OCI-LY1 (cell line): ENCODE data around the gene SYNGR4.

Experiments
- H2AFZ ChIP-seq: fragments of 200-600 bp; sonication (generic), shearing (Covaris generic); 2 replicates; pipeline ENCODE4 v1.6.0; 2014; ENCODE audit warnings: antibody characterized with exemption, mild to moderate bottlenecking, low read length
- H3F3A ChIP-seq: fragments of 200-600 bp; sonication (generic), shearing (Covaris generic); 2 replicates; pipeline ENCODE4 v1.6.0; 2014; ENCODE audit warnings: mild to moderate bottlenecking, antibody characterized with exemption, low read length, moderate library complexity; ENCODE audit not compliant: insufficient read depth
- H3K27ac ChIP-seq: fragments of 200-600 bp; sonication (generic); 2 replicates; pipeline ENCODE4 v1.5.1; 2014; ENCODE audit warnings: low read length, mixed run types, mild to moderate bottlenecking, low read depth; ENCODE audit not compliant: poor library complexity, severe bottlenecking
- H3K27me3 ChIP-seq: fragments of 200-600 bp; sonication (generic); 2 replicates; pipeline ENCODE4 v1.6.0; 2014; ENCODE audit warnings: antibody characterized with exemption, mild to moderate bottlenecking, low read length, moderate library complexity; ENCODE audit not compliant: insufficient read depth
- H3K36me3 ChIP-seq: fragments of 200-600 bp; sonication (generic); 2 replicates; pipeline ENCODE4 v1.6.1; 2014; ENCODE audit warnings: mild to moderate bottlenecking, antibody characterized with exemption, low read length, moderate library complexity, mixed read lengths; ENCODE audit not compliant: insufficient read depth
- H3K4me1 ChIP-seq: fragments of 200-600 bp; sonication (generic); 2 replicates; pipeline ENCODE4 v1.5.1; 2014; ENCODE audit warnings: mild to moderate bottlenecking, low read length, moderate library complexity; ENCODE audit not compliant: insufficient read depth, severe bottlenecking
- H3K4me2 ChIP-seq: fragments of 200-600 bp; sonication (generic), shearing (Covaris generic); 2 replicates; pipeline ENCODE4 v1.6.1; 2014; ENCODE audit warnings: low read length
- H3K4me3 ChIP-seq: fragments of 200-600 bp; sonication (generic); 2 replicates; pipeline ENCODE4 v1.5.1; 2014; ENCODE audit warnings: low read length, low read depth, mild to moderate bottlenecking, mixed read lengths; ENCODE audit not compliant: poor library complexity, severe bottlenecking
- H3K79me2 ChIP-seq: fragments of 200-600 bp; shearing (Covaris generic); 2 replicates; pipeline ENCODE4 v1.6.1; 2016; ENCODE audit warnings: mixed run types, low read length, mixed read lengths; ENCODE audit not compliant: insufficient read depth
- H3K9ac ChIP-seq: fragments of 200-600 bp; sonication (generic), shearing (Covaris generic); 2 replicates; pipeline ENCODE4 v1.6.1; 2014; ENCODE audit warnings: mild to moderate bottlenecking, low read length, mixed read lengths
- H3K9me2 ChIP-seq: fragments of 200-600 bp; sonication (generic), shearing (Covaris generic); 2 replicates; pipeline ENCODE4 v1.6.1; 2014; ENCODE audit warnings: low read depth, mild to moderate bottlenecking, low read length, mixed read lengths
- H3K9me3 ChIP-seq: fragments of 200-600 bp; shearing (Covaris generic); 2 replicates; pipeline ENCODE4 v1.6.1; 2014; ENCODE audit warnings: low read length, mixed read lengths
- H4K20me1 ChIP-seq: fragments of 200-600 bp; sonication (generic), shearing (Covaris generic); 2 replicates; pipeline ENCODE4 v1.6.0; 2016; ENCODE audit warnings: mild to moderate bottlenecking, low read length; ENCODE audit not compliant: insufficient read depth
- CTCF ChIP-seq: fragments of 200-600 bp; sonication (generic), shearing (Covaris generic); IDR thresholded peaks from 2 replicates; pipeline ENCODE4 v1.5.1; 2017; ENCODE audit warnings: mild to moderate bottlenecking, antibody characterized with exemption, low read length, moderate library complexity, mixed read lengths
- EZH2 ChIP-seq: fragments of 200-600 bp; sonication (generic), shearing (Covaris generic); IDR thresholded peaks from 2 replicates; pipeline ENCODE4 v1.8.0; 2017; ENCODE audit warnings: borderline replicate concordance, mixed run types, mild to moderate bottlenecking, antibody characterized with exemption, low read length, moderate library complexity, mixed read lengths

Gene SYNGR4

GRCh38 chr19:48392860-48393558 lies 28.8 kb downstream of the SYNGR4 start:
- Histone ChIP-seq H3K9me2 (no peaks in the 10 kb centered on the region), H3K36me3 (peaks cover 6% of the 10 kb centered on the region; the same call in 1 of the 2 replicates), H3K4me1 (peaks cover 12% of the 10 kb centered on the region), H4K20me1 (no peaks in the 10 kb centered on the region), H3K4me2 (peak overlapping the region; percentile 21; the same call in 1 of the 2 replicates), H3F3A (no peaks in the 10 kb centered on the region), H3K79me2 (no peaks in the 10 kb centered on the region), H3K27me3 (peaks cover 6% of the 10 kb centered on the region; the same call in 1 of the 2 replicates), H3K27ac (no peak overlapping the region), H3K9ac (no peak overlapping the region), H3K9me3 (no peaks in the 10 kb centered on the region), H3K4me3 (no peak overlapping the region), H2AFZ (no peak overlapping the region)
- TF ChIP-seq EZH2 (no peak), CTCF (no peak)

- Histone ChIP-seq H2AFZ (no peak within 1 kb of the TSS), H3K4me3 (no peak within 1 kb of the TSS)
Observed at GRCh38 chr19:48393559-48394330, 29.6 kb downstream of the SYNGR4 start, which contains the start of gene GRIN2D. TSS of gene GRIN2D (plus strand) at chr19:48393668. CDS start at chr19:48398393, 4,725 bp downstream.

More at GRCh38 chr19:48393559-48394330, 29.6 kb downstream of the SYNGR4 start, which contains the start of gene GRIN2D:
- Histone ChIP-seq H3K27ac (no peak within 1 kb of the TSS), H3K9me3 (no peaks in the 10 kb centered on the region), H3K9me2 (no peaks in the 10 kb centered on the region), H3K36me3 (no peaks in the 10 kb centered on the region; the same call in 1 of the 2 replicates), H4K20me1 (no peaks in the 10 kb centered on the region), H3K4me2 (peak within 1 kb of the TSS; percentile 21; the same call in 1 of the 2 replicates), H3K27me3 (peaks cover 8% of the 10 kb centered on the region; the same call in 1 of the 2 replicates), H3K9ac (no peak within 1 kb of the TSS), H3K79me2 (no peaks in the 10 kb centered on the region), H3K4me1 (peaks cover 14% of the 10 kb centered on the region), H3F3A (no peaks in the 10 kb centered on the region)
- no peak for TF ChIP-seq EZH2
- TF ChIP-seq CTCF = no peak
